ENCODE measurements around the gene COX10.
"Not testable (repeated sequence)": the region's sequence is repeated elsewhere in the genome, so short reads cannot be mapped to it uniquely, and the experiment has no call there.

COX10 gene

DNA sequence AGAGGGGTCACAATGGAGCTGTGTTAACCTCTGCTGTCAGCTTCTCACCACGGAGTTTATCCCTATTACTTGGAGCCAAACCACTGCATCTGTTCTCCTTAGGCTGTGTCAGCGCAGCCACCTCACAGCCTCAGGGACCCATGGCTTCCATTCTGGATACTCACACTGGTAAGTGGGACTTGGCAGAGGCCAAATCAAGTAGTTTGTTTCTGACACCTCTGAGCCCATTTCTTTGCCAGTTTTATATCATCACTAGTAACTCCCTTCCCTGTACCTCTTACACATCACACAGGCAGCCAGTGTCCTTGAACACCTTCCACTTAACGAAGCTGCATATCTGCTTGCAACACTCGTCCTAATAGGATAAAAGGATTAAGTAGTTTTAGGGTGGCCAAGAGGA lies 108.5 kb downstream of the COX10 start:
- not testable (repeated sequence) for H3K23ac ChIP-seq (ENCODE audit: low read length); H3K36me3 ChIP-seq (ENCODE audit: control insufficient read depth, insufficient read depth, low read length); H3K79me1 ChIP-seq (ENCODE audit: low read length); DNase-seq; H2BK5ac ChIP-seq (ENCODE audit: low read length); H3K27ac ChIP-seq (ENCODE audit: low read depth, low read length); H3K27me3 ChIP-seq (ENCODE audit: insufficient read depth, low read length, poor library complexity); H4K5ac ChIP-seq (ENCODE audit: low read length); H2AK5ac ChIP-seq (ENCODE audit: low read length); H4K8ac ChIP-seq (ENCODE audit: low read depth, low read length); H3K56ac ChIP-seq (ENCODE audit: low read length); H3K9ac ChIP-seq (ENCODE audit: low read length); H3K4me3 ChIP-seq (ENCODE audit: low read length); H3K18ac ChIP-seq (ENCODE audit: low read length); H3K4ac ChIP-seq (ENCODE audit: low read depth, low read length); H2BK15ac ChIP-seq (replicated peaks; ENCODE audit: low read depth); H3K79me2 ChIP-seq (ENCODE audit: control insufficient read depth, insufficient read depth, low read length); H3K4me2 ChIP-seq (ENCODE audit: low read length); H2BK120ac ChIP-seq (ENCODE audit: low read depth, low read length); H3K4me1 ChIP-seq (ENCODE audit: control insufficient read depth, low read depth, low read length)
- WGBS (ENCODE audit: extremely low coverage, insufficient coverage, low lambda C conversion rate), result no CpG with 5 or more reads among the region's 4 CpGs

DNA sequence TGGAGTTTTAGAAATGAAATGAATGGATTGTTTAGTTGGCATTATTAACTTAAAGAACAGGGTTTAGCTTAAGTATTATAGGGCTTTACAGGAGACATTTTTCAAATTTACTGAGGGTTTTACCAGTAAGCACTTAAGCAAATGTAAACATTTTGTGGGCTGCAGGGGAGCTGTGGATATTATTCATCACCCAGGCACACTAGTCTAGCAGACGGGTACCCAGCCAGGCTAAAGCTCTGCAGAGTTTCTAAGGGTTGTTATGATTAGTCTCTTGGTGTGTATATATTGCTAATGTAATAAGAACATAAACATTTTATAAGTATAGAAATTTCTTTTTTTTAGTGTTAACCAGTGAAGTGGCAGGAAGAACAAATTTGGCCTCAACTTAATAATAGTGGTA lies 110.6 kb downstream of the COX10 start:
- not testable (repeated sequence) for H3K27ac ChIP-seq (ENCODE audit: low read depth, low read length); H3K23ac ChIP-seq (ENCODE audit: low read length); H3K9ac ChIP-seq (ENCODE audit: low read length); H2BK5ac ChIP-seq (ENCODE audit: low read length); H3K4me1 ChIP-seq (ENCODE audit: control insufficient read depth, low read depth, low read length); H3K4me2 ChIP-seq (ENCODE audit: low read length); H3K56ac ChIP-seq (ENCODE audit: low read length); H3K4ac ChIP-seq (ENCODE audit: low read depth, low read length); H2BK15ac ChIP-seq (replicated peaks; ENCODE audit: low read depth); H3K27me3 ChIP-seq (ENCODE audit: insufficient read depth, low read length, poor library complexity); H2AK5ac ChIP-seq (ENCODE audit: low read length); DNase-seq; H3K79me2 ChIP-seq (ENCODE audit: control insufficient read depth, insufficient read depth, low read length); H4K5ac ChIP-seq (ENCODE audit: low read length); H3K4me3 ChIP-seq (ENCODE audit: low read length); H3K79me1 ChIP-seq (ENCODE audit: low read length); H2BK120ac ChIP-seq (ENCODE audit: low read depth, low read length); H4K8ac ChIP-seq (ENCODE audit: low read depth, low read length); H3K18ac ChIP-seq (ENCODE audit: low read length); H3K36me3 ChIP-seq (ENCODE audit: control insufficient read depth, insufficient read depth, low read length)
- WGBS (ENCODE audit: extremely low coverage, insufficient coverage, low lambda C conversion rate), result no CpG with 5 or more reads among the region's 1 CpG

DNA sequence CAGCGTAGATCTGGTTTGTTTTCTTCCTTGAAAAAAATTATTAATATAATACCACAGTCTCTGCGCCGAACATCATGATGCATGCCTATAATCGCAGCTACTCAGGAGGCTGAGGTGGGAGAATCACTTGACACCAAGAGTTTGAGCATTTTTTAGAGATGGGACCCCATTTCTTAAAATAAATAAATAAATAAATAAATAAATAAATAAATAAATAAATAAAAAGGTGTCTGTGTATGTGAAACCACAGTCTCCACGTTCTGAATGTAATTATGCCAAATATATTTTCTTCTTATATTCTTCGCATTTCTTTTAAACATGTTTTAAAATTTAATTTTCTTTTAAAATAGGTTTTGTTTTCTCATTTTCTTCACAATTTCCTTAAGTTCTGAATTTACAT lies 112.8 kb downstream of the COX10 start:
- H3K4me1 ChIP-seq (ENCODE audit: control insufficient read depth, low read depth, low read length); H3K27ac ChIP-seq (ENCODE audit: low read depth, low read length): not testable (repeated sequence)
- no CpG with 5 or more reads among the region's 6 CpGs for WGBS (ENCODE audit: extremely low coverage, insufficient coverage, low lambda C conversion rate)

DNA sequence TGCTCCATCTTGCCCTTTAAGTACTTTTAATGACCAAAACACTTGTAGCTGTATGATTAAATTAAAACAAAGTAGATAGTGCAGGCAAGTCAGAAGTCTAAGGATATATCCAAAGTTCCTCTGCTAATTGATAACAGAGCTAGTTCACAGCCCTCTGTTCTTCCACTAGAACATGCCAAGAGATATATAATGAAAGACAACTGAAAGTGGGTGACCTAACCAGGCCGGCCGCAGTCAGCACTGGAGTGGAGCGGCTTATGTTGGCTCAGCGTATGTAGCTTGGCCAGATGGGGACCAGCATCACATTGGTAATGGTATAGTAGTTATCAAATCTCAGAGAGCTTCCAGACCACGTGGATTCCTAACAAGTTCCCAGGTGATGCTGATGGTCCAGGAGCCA lies 115.2 kb downstream of the COX10 start:
- not testable (repeated sequence) for H3K4me3 ChIP-seq (ENCODE audit: low read length); H2BK120ac ChIP-seq (ENCODE audit: low read depth, low read length); H3K27ac ChIP-seq (ENCODE audit: low read depth, low read length); H4K5ac ChIP-seq (ENCODE audit: low read length); DNase-seq; H3K23ac ChIP-seq (ENCODE audit: low read length); H3K4me1 ChIP-seq (ENCODE audit: control insufficient read depth, low read depth, low read length); H3K18ac ChIP-seq (ENCODE audit: low read length); H3K36me3 ChIP-seq (ENCODE audit: control insufficient read depth, insufficient read depth, low read length); H2AK5ac ChIP-seq (ENCODE audit: low read length); H3K79me2 ChIP-seq (ENCODE audit: control insufficient read depth, insufficient read depth, low read length); H3K27me3 ChIP-seq (ENCODE audit: insufficient read depth, low read length, poor library complexity); H2BK5ac ChIP-seq (ENCODE audit: low read length); H3K4me2 ChIP-seq (ENCODE audit: low read length); H3K79me1 ChIP-seq (ENCODE audit: low read length); H3K4ac ChIP-seq (ENCODE audit: low read depth, low read length); H4K8ac ChIP-seq (ENCODE audit: low read depth, low read length); H2BK15ac ChIP-seq (replicated peaks; ENCODE audit: low read depth); H3K9ac ChIP-seq (ENCODE audit: low read length); H3K56ac ChIP-seq (ENCODE audit: low read length)
- no CpG with 5 or more reads among the region's 5 CpGs for WGBS (ENCODE audit: extremely low coverage, insufficient coverage, low lambda C conversion rate)

More for the DNA sequence above, 112.8 kb downstream of the COX10 start:
- not testable (repeated sequence) for DNase-seq; H2BK5ac ChIP-seq (ENCODE audit: low read length); H3K79me1 ChIP-seq (ENCODE audit: low read length); H2BK15ac ChIP-seq (replicated peaks; ENCODE audit: low read depth); H3K23ac ChIP-seq (ENCODE audit: low read length); H3K18ac ChIP-seq (ENCODE audit: low read length); H3K4me2 ChIP-seq (ENCODE audit: low read length); H3K9ac ChIP-seq (ENCODE audit: low read length); H2BK120ac ChIP-seq (ENCODE audit: low read depth, low read length); H3K56ac ChIP-seq (ENCODE audit: low read length); H4K5ac ChIP-seq (ENCODE audit: low read length); H3K4ac ChIP-seq (ENCODE audit: low read depth, low read length); H3K4me3 ChIP-seq (ENCODE audit: low read length); H3K27me3 ChIP-seq (ENCODE audit: insufficient read depth, low read length, poor library complexity); H2AK5ac ChIP-seq (ENCODE audit: low read length); H3K36me3 ChIP-seq (ENCODE audit: control insufficient read depth, insufficient read depth, low read length); H4K8ac ChIP-seq (ENCODE audit: low read depth, low read length); H3K79me2 ChIP-seq (ENCODE audit: control insufficient read depth, insufficient read depth, low read length)

DNA sequence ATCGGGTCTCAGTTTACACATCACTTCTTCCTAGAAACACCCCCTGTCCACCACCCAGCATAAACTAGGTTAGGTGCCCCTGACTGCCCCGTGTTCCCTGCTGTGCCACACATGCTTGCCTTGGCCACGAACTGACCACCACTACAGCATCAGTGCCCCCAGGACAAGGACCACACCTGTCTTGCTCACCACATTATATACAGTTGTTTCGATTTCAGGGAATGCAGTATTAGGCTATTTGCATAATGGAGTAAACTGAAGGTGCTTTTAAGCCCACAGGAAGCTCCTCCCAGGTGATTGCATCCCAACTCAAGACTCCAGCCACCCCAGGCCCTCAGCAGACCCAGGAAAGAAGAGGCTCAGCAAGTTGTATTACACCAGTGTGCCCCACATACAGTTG lies 117.1 kb downstream of the COX10 start:
- no CpG with 5 or more reads among the region's 4 CpGs for WGBS (ENCODE audit: extremely low coverage, insufficient coverage, low lambda C conversion rate)
- H3K4ac ChIP-seq (ENCODE audit: low read depth, low read length); H3K56ac ChIP-seq (ENCODE audit: low read length); H2BK120ac ChIP-seq (ENCODE audit: low read depth, low read length); H3K36me3 ChIP-seq (ENCODE audit: control insufficient read depth, insufficient read depth, low read length); H2AK5ac ChIP-seq (ENCODE audit: low read length); H2BK5ac ChIP-seq (ENCODE audit: low read length); DNase-seq; H2BK15ac ChIP-seq (replicated peaks; ENCODE audit: low read depth); H3K18ac ChIP-seq (ENCODE audit: low read length); H3K4me2 ChIP-seq (ENCODE audit: low read length); H4K5ac ChIP-seq (ENCODE audit: low read length); H3K4me1 ChIP-seq (ENCODE audit: control insufficient read depth, low read depth, low read length); H3K4me3 ChIP-seq (ENCODE audit: low read length); H3K79me1 ChIP-seq (ENCODE audit: low read length); H3K23ac ChIP-seq (ENCODE audit: low read length); H3K27ac ChIP-seq (ENCODE audit: low read depth, low read length); H3K27me3 ChIP-seq (ENCODE audit: insufficient read depth, low read length, poor library complexity); H3K9ac ChIP-seq (ENCODE audit: low read length); H3K79me2 ChIP-seq (ENCODE audit: control insufficient read depth, insufficient read depth, low read length); H4K8ac ChIP-seq (ENCODE audit: low read depth, low read length): not testable (repeated sequence)

DNA sequence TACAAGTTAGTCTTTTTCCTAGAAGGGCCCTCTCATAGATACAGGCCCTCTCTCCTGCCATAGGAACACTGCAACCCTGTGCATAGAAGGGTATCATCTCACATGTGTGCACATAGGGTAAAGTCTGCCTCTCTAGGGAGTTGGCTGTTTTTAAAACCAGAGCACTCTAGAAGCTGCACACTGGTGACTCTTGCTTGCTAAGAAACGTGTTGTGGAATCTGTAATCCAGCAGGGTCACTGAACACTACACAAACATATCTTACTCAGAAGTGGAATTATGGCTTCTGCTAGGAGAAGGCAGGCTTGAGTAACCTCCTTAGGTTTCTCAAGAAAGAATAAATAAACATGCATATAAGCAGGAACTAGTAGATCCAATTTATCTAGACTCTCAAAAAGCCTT lies 121.5 kb downstream of the COX10 start:
- H3K4me2 ChIP-seq (ENCODE audit: low read length); H3K4me1 ChIP-seq (ENCODE audit: control insufficient read depth, low read depth, low read length); H4K5ac ChIP-seq (ENCODE audit: low read length); H2BK5ac ChIP-seq (ENCODE audit: low read length); DNase-seq; H3K36me3 ChIP-seq (ENCODE audit: control insufficient read depth, insufficient read depth, low read length); H3K9ac ChIP-seq (ENCODE audit: low read length); H3K4ac ChIP-seq (ENCODE audit: low read depth, low read length); H3K23ac ChIP-seq (ENCODE audit: low read length); H3K18ac ChIP-seq (ENCODE audit: low read length); H2BK15ac ChIP-seq (replicated peaks; ENCODE audit: low read depth); H3K79me2 ChIP-seq (ENCODE audit: control insufficient read depth, insufficient read depth, low read length); H3K56ac ChIP-seq (ENCODE audit: low read length); H4K8ac ChIP-seq (ENCODE audit: low read depth, low read length); H2AK5ac ChIP-seq (ENCODE audit: low read length); H3K27ac ChIP-seq (ENCODE audit: low read depth, low read length); H3K4me3 ChIP-seq (ENCODE audit: low read length); H3K79me1 ChIP-seq (ENCODE audit: low read length); H2BK120ac ChIP-seq (ENCODE audit: low read depth, low read length); H3K27me3 ChIP-seq (ENCODE audit: insufficient read depth, low read length, poor library complexity): not testable (repeated sequence)
- WGBS (ENCODE audit: extremely low coverage, insufficient coverage, low lambda C conversion rate), result no CpG with 5 or more reads among the region's 1 CpG
